HepG2 (cell line): ENCODE measurements around the gene PFKP. TPM values are rescaled to one million over a fixed set of nuclear protein-coding genes. Genes with fewer than 3 reads are reported as not detected.

ENCODE experiments used
- ATAC-seq: fragments of 200-7000 bp; cut with Tn5 transposase; 3 replicates; pipeline ENCODE4 v1.9.1; 2020; ENCODE audit warnings: mild to moderate bottlenecking, moderate library complexity
- BruUV-seq: library from RNA; stranded (reverse); fragments of 400-500 nt; replicated peaks from 2 replicates; lab custom pipeline; 2021; lab: Mats Ljungman, UMichigan
- CTCF ChIA-PET: fragments of 300-600 bp; formaldehyde crosslinking; extraction: SDS; loops from one replicate; lab custom pipeline; 2021; ENCODE audit warnings: low total read pairs, inconsistent platforms, low intra/inter-chr PET ratio; lab: Yijun Ruan, JAX
- POLR2A ChIA-PET: fragments of 350-600 bp; sonication (Branson Sonifier 250); formaldehyde crosslinking; loops from one replicate; lab custom pipeline; 2020; ENCODE audit warnings: antibody characterized with exemption, inconsistent platforms; lab: Yijun Ruan, JAX
- DNase-seq: peaks from one replicate; pipeline ENCODE4 v3.0.0-alpha.2; 2015; ENCODE audit warnings: low spot score
- FAIRE-seq: peaks from 3 replicates; lab custom pipeline; 2011; peaks lifted over from hg19 to GRCh38; lab: Jason Lieb, UNC
- H2AFZ ChIP-seq: one replicate; pipeline ENCODE4 v1.6.1; 2011; ENCODE audit warnings: low read length, inconsistent platforms
- H3K27ac ChIP-seq: fragments of 300-600 bp; 3 replicates; pipeline ENCODE4 v1.8.0; 2011; ENCODE audit warnings: mixed run types, mild to moderate bottlenecking, mixed read lengths, low read length, inconsistent platforms; ENCODE audit not compliant: insufficient read depth; ENCODE audit errors: extremely low read length
- H3K27me3 ChIP-seq, 2 experiments: fragments of 200-600 bp in 1 of 2; 2 replicates in 1 of 2; 3 replicates in 1 of 2; pipeline versions ENCODE4 v1.6.0 to v1.8.0; 2011; ENCODE audit warnings: low read length in 2 of 2, mild to moderate bottlenecking in 2 of 2, moderate library complexity in 2 of 2, inconsistent platforms in 1 of 2; ENCODE audit not compliant: insufficient read depth in 2 of 2, control insufficient read depth in 1 of 2
- H3K36me3 ChIP-seq, 2 experiments: fragments of 200-600 bp in 1 of 2; replicated peaks in 1 of 2; 2 replicates in 1 of 2; 3 replicates in 1 of 2; pipeline versions ENCODE4 v1.5.1 to v1.8.0; 2011; ENCODE audit warnings: low read length in 2 of 2, inconsistent platforms in 1 of 2; ENCODE audit not compliant: insufficient read depth in 2 of 2, control insufficient read depth in 1 of 2
- H3K4me1 ChIP-seq: 2 replicates; pipeline ENCODE4 v1.5.1; 2012; ENCODE audit warnings: low read length, inconsistent platforms; ENCODE audit not compliant: insufficient read depth
- H3K4me2 ChIP-seq: 2 replicates; pipeline ENCODE4 v1.6.0; 2011; ENCODE audit warnings: low read depth, low read length, inconsistent platforms
- H3K4me3 ChIP-seq, 3 experiments: fragments of 200-600 bp in 1 of 3; sonication (generic), shearing (Covaris generic) in 1 of 3; replicated peaks in 1 of 3; 2 replicates each; pipeline ENCODE4 v1.5.1; 2011 to 2016; ENCODE audit warnings: low read length in 3 of 3, inconsistent platforms in 2 of 3, low read depth in 2 of 3, mild to moderate bottlenecking in 2 of 3, control low read depth in 1 of 3, mixed read lengths in 1 of 3; ENCODE audit not compliant: insufficient read depth in 1 of 3
- H3K79me2 ChIP-seq: one replicate; pipeline ENCODE4 v1.6.1; 2011; ENCODE audit warnings: low read length, inconsistent platforms; ENCODE audit not compliant: insufficient read depth
- H3K9ac ChIP-seq: 2 replicates; pipeline ENCODE4 v1.6.0; 2011; ENCODE audit warnings: mild to moderate bottlenecking, low read depth, low read length, inconsistent platforms; ENCODE audit not compliant: insufficient read depth
- H3K9me3 ChIP-seq: 2 replicates; pipeline ENCODE4 v1.5.1; 2012; ENCODE audit warnings: mild to moderate bottlenecking, low read length
- H4K20me1 ChIP-seq: 2 replicates; pipeline ENCODE4 v1.6.0; 2011; ENCODE audit warnings: inconsistent platforms, mild to moderate bottlenecking, low read length, moderate library complexity; ENCODE audit not compliant: insufficient read depth
- ATF3 ChIP-seq: sonication (generic); formaldehyde crosslinking; IDR thresholded peaks from 2 replicates; pipeline ENCODE4 v1.4.0; 2020; ENCODE audit warnings: missing genetic modification reagents
- FOXM1 ChIP-seq: sonication (generic); formaldehyde crosslinking; IDR thresholded peaks from 2 replicates; pipeline ENCODE4 v1.5.0; 2020; ENCODE audit warnings: missing genetic modification reagents
- FOXO1 ChIP-seq: sonication (generic); formaldehyde crosslinking; IDR thresholded peaks from 2 replicates; pipeline ENCODE4 v1.4.0; 2020; ENCODE audit warnings: missing genetic modification reagents
- HNF4G ChIP-seq, 2 experiments: sonication (generic) in 1 of 2; formaldehyde crosslinking in 1 of 2; IDR thresholded peaks; 2 replicates each; pipeline versions ENCODE4 v1.4.0 to v1.6.1; 2011 to 2020; ENCODE audit warnings: borderline replicate concordance in 2 of 2, low read depth in 2 of 2, mild to moderate bottlenecking in 2 of 2, low read length in 1 of 2, missing genetic modification reagents in 1 of 2, moderate library complexity in 1 of 2
- ZBED4 ChIP-seq: sonication (generic); formaldehyde crosslinking; IDR thresholded peaks from 2 replicates; pipeline ENCODE4 v1.4.0; 2020; ENCODE audit warnings: missing genetic modification reagents, borderline replicate concordance
- ZBTB39 ChIP-seq: sonication (generic); formaldehyde crosslinking; IDR thresholded peaks from 2 replicates; pipeline ENCODE4 v1.5.0; 2020; ENCODE audit warnings: missing genetic modification reagents
- ZFP82 ChIP-seq: sonication (generic); formaldehyde crosslinking; IDR thresholded peaks from 2 replicates; pipeline ENCODE4 v1.5.1; 2020; ENCODE audit warnings: mild to moderate bottlenecking, missing genetic modification reagents, borderline replicate concordance
- ZNF382 ChIP-seq: sonication (generic); formaldehyde crosslinking; IDR thresholded peaks from 2 replicates; pipeline ENCODE4 v1.5.0; 2020; ENCODE audit warnings: missing genetic modification reagents, mild to moderate bottlenecking, borderline replicate concordance
- ZNF687 ChIP-seq: sonication (generic); formaldehyde crosslinking; IDR thresholded peaks from 2 replicates; pipeline ENCODE4 v1.5.1; 2020; ENCODE audit warnings: mild to moderate bottlenecking, missing genetic modification reagents, moderate library complexity
- ZNF781 ChIP-seq: sonication (generic); formaldehyde crosslinking; IDR thresholded peaks from 2 replicates; pipeline ENCODE4 v1.5.1; 2020; ENCODE audit warnings: borderline replicate concordance, mild to moderate bottlenecking, missing genetic modification reagents; ENCODE audit errors: not compliant biosample characterization
- WGBS: methylation state at CpG from one replicate; pipeline ENCODE4 v1.1.6; 2017; ENCODE audit warnings: low lambda C conversion rate; 5-methylcytosine and 5-hydroxymethylcytosine counted together
- in situ Hi-C: cut with HindIII; loops from 2 replicates; pipeline ENCODE4 v1.10.0; 2017; ENCODE audit warnings: low pct_unique_long_range_greater_than_20kb; ENCODE audit not compliant: extremely low pct_ligation_motif_present
- intact Hi-C: fragments of 100-400 bp; cut with micrococcal nuclease; formaldehyde crosslinking; loops from one replicate; pipeline ENCODE4 v1.10.0; 2022; ENCODE audit not compliant: unreplicated experiment
- polyA plus RNA-seq, 8 experiments: library from polyadenylated mRNA; depleted of rRNA in 3 of 8; stranded (reverse) in 7 of 8; unstranded in 1 of 8; fragments of >200 nt; fragmentation: Illumina TruSeq in 4 of 8; extraction: Trizol in 4 of 8; gene quantifications; 2 replicates each; pipeline versions ENCODE4 v1.2.1 to v1.2.3, GENCODE V29; 2011 to 2016; ENCODE audit warnings: low read depth in 4 of 8, missing spikeins in 1 of 8, mixed read lengths in 1 of 8; ENCODE audit not compliant: insufficient read depth in 1 of 8
- total RNA-seq, 5 experiments: library from RNA; depleted of rRNA; stranded (reverse); fragments of >200 nt; fragmentation: Illumina TruSeq; extraction: Trizol; gene quantifications; 2 replicates each; pipeline ENCODE4 v1.2.3, GENCODE V29; 2016; ENCODE audit warnings: low read depth in 1 of 5

Gene PFKP
- total and polyA plus RNA-seq, 2 of the 13 experiments (the other 11 are each of a cell fraction or from before 2014, with no cell fraction given) = 0.80 to 2.4 TPM

GRCh38 chr10:3091921-3092320, 24.6 kb downstream of the PFKP start (continued):
- no peak for TF ChIP-seq ZNF687 (CRISPR knock-in tag)

- WGBS = 97% methylated on average over 5 of the region's 5 CpGs
- no TSS peak for BruUV-seq
- ChIA-PET POLR2A (interaction anchor here (0.7 kb wide), 1 partner anchor 10 kb away, joined by 3 read pairs; no protein-coding TSS in a partner anchor), CTCF (no interaction called here)
- no peak overlapping the region for H3K4me2 ChIP-seq
- peaks cover 46% of the 10 kb centered on the region for H3K4me1 ChIP-seq
- no peaks in the 10 kb centered on the region for H3K9me3 ChIP-seq
- no peak overlapping the region for H3K9ac ChIP-seq
- no peaks in the 10 kb centered on the region for H3K36me3 ChIP-seq
- DNase-seq (no peak), FAIRE-seq (no peak), ATAC-seq (no peak)
- intact Hi-C loops = no loop called here
- in situ Hi-C loops = no loop called here
- H3K27ac ChIP-seq = no peak overlapping the region
- H3K4me3 ChIP-seq = no peak overlapping the region
- H3K27me3 ChIP-seq = no peaks in the 10 kb centered on the region; a peak in 1 of 5 replicates
- no peaks in the 10 kb centered on the region for H3K79me2 ChIP-seq
- no peak overlapping the region for H2AFZ ChIP-seq
- no peaks in the 10 kb centered on the region for H4K20me1 ChIP-seq
- TF ChIP-seq ZFP82 (CRISPR knock-in tag) (no peak), HNF4G (IDR thresholded peaks at IDR 0.05; ENCODE audit: borderline replicate concordance, low read depth, low read length) (no peak), HNF4G (CRISPR knock-in tag; IDR thresholded peaks at IDR 0.05; ENCODE audit: borderline replicate concordance, low read depth) (no peak), FOXM1 (CRISPR knock-in tag) (no peak), FOXO1 (no peak), ZNF781 (CRISPR knock-in tag) (no peak), ZBTB39 (CRISPR knock-in tag) (no peak), ZNF382 (no peak), ZBED4 (no peak), ATF3 (CRISPR knock-in tag) (no peak)
Measured at GRCh38 chr10:3093996-3094395, 26.6 kb downstream of the PFKP start.
